AG10803 (cell line): ENCODE results near the gene ZBTB8A.
A peak's percentile ranks its signal among the peaks of the same experiment; 100 is the strongest.

Experiments used
- DNase-seq: peaks from one replicate; pipeline ENCODE4 v3.0.0; 2010; ENCODE audit warnings: low read depth
- H3K4me3 ChIP-seq: 2 replicates; pipeline ENCODE4 v1.5.1; 2011; ENCODE audit warnings: mild to moderate bottlenecking, low read length, control low read depth
- CTCF ChIP-seq: conservative IDR thresholded peaks from 2 replicates; pipeline ENCODE4 v1.5.1; 2011; ENCODE audit warnings: mild to moderate bottlenecking, low read length, control low read depth, inconsistent platforms

The ZBTB8A gene

GRCh38 chr1:32618673-32619221 is 79.5 kb downstream of the ZBTB8A start:
- DNase-seq: no peak
- no peak overlapping the region for H3K4me3 ChIP-seq
- no peak for TF ChIP-seq CTCF

DNA sequence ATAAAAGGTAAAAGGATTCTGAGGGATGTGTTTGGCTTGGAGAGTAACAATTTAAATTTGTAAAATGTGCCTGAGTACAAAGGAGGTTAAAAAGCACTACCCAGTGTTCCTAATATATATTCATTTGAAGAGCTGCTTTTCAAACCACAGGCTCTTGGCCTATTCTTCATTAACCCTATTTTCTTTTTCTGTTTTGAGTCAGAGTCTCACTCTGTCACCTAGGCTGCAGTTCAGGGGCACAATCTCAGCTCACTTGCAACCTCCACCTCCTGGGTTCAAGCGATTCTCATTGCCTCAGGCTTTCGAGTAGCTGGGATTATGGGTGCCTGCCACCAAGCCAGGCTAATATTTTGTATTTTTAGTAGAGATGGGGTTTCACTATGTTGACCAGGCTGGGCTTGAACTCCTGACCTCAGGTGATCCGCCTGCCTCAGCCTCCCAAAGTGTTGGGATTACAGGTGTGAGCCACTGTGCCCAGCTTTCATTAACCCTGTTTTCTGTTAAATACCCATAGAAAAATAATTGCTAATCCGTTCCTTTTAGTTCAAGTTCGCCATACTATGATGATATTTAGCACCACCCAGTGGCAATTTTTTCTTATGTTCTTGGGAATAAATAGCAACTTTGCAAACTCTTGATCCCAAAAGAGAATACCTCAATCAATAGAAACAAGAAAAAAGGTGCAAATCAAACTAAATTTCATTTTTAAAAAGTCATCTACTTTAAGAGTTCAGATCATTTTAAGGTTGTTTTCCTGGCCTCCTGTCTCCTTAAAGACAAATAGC is 80.7 kb downstream of the ZBTB8A start:
- H3K4me3 ChIP-seq: no peak overlapping the region
- peak; percentile 29 for TF ChIP-seq CTCF
- peak; percentile 16 for DNase-seq

DNA sequence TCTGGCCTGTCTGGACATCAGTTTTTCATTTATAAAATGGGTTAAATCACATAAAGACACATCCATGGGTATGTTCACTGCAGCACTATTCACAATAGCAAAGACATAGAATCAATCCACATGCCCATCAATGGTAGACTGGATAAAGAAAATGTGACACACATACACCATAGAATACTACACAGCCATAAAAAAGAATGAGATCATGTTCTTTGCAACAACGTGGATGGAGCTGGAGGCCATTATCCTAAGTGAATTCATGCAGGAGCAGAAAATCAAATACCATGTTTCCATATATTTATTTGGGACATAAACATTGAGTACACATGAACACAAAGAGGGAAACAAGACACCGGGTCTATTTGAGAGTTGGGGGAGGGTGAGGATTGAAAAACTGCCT is 83.0 kb downstream of the ZBTB8A start:
- no peak overlapping the region for H3K4me3 ChIP-seq
- no peak for DNase-seq
- no peak for TF ChIP-seq CTCF

GRCh38 chr1:32622806-32623681 is 83.8 kb downstream of the ZBTB8A start:
- no peak for TF ChIP-seq CTCF
- no peak overlapping the region for H3K4me3 ChIP-seq
- no peak for DNase-seq

GRCh38 chr1:32623775-32624174 is 84.5 kb downstream of the ZBTB8A start:
- no peak for TF ChIP-seq CTCF
- H3K4me3 ChIP-seq: no peak overlapping the region
- no peak for DNase-seq

GRCh38 chr1:32626176-32626575 is 86.9 kb downstream of the ZBTB8A start:
- no peak for DNase-seq
- no peak overlapping the region for H3K4me3 ChIP-seq
- no peak for TF ChIP-seq CTCF
